RPMI7951 (cell line): ENCODE measurements around the gene COL4A2. TPM values are rescaled to one million over a fixed set of nuclear protein-coding genes. Genes with fewer than 3 reads are reported as not detected.
A peak's percentile ranks its signal among the peaks of the same experiment; 100 is the strongest.

Experiments used
- DNase-seq: peaks from one replicate; pipeline ENCODE4 v3.0.0-alpha.2; 2012; ENCODE audit warnings: low read depth
- total RNA-seq: library from RNA; depleted of rRNA; stranded (reverse); fragments of >200 nt; shearing (Covaris generic); gene quantifications from 2 replicates; pipeline ENCODE4 v1.2.3, GENCODE V29; 2014

The COL4A2 gene
- total RNA-seq, 1 experiment from 2014 or later: 181 TPM

GRCh38 chr13:110402299-110403069, 95.4 kb downstream of the COL4A2 start:
- no peak for DNase-seq

GRCh38 chr13:110403315-110403714, 96.2 kb downstream of the COL4A2 start:
- peak; percentile 40 for DNase-seq

GRCh38 chr13:110403721-110404120, 96.6 kb downstream of the COL4A2 start:
- DNase-seq: no peak

- DNase-seq: no peak
Observed at GRCh38 chr13:110404321-110404720, 97.2 kb downstream of the COL4A2 start.

GRCh38 chr13:110405597-110406450, 98.7 kb downstream of the COL4A2 start:
- peak; percentile 86 for DNase-seq

GRCh38 chr13:110407021-110407420, 99.9 kb downstream of the COL4A2 start:
- DNase-seq: no peak

GRCh38 chr13:110407531-110407930, 100.4 kb downstream of the COL4A2 start:
- DNase-seq: no peak

GRCh38 chr13:110408286-110408685, 101.2 kb downstream of the COL4A2 start:
- DNase-seq: no peak

- peak; percentile 98 for DNase-seq
Observed at GRCh38 chr13:110409581-110409992, 102.5 kb downstream of the COL4A2 start.

GRCh38 chr13:110410000-110410399, 102.9 kb downstream of the COL4A2 start:
- no peak for DNase-seq

- no peak for DNase-seq
Observed at GRCh38 chr13:110410936-110411687, 104.0 kb downstream of the COL4A2 start.

- no peak for DNase-seq
Observed at GRCh38 chr13:110411688-110412059, 104.6 kb downstream of the COL4A2 start.

GRCh38 chr13:110412132-110412914, 105.2 kb downstream of the COL4A2 start:
- DNase-seq: peak; percentile 98

- DNase-seq: no peak
Observed at GRCh38 chr13:110413016-110413675, 106.1 kb downstream of the COL4A2 start.

GRCh38 chr13:110413676-110414040, 106.6 kb downstream of the COL4A2 start:
- no peak for DNase-seq

- no peak for DNase-seq
Observed at GRCh38 chr13:110414283-110414682, 107.2 kb downstream of the COL4A2 start.

- DNase-seq: no peak
Observed at GRCh38 chr13:110414931-110415330, 107.8 kb downstream of the COL4A2 start.

- peak; percentile 30 for DNase-seq
Observed at GRCh38 chr13:110415669-110416068, 108.6 kb downstream of the COL4A2 start.

GRCh38 chr13:110416131-110417025, 109.3 kb downstream of the COL4A2 start:
- no peak for DNase-seq

- no peak for DNase-seq
Observed at GRCh38 chr13:110418944-110419343, 111.9 kb downstream of the COL4A2 start.
